H1 (cell line): ENCODE data around the gene GALNT17. TPM values are rescaled to one million over a fixed set of nuclear protein-coding genes. Genes with fewer than 3 reads are reported as not detected.

Experiments used
- BRCA1 ChIP-seq: IDR thresholded peaks from 2 replicates; pipeline ENCODE4 v1.6.1; 2012; ENCODE audit warnings: low read depth, low read length, improper control_type of control experiment
- CHD1 ChIP-seq: IDR thresholded peaks from 2 replicates; pipeline ENCODE4 v1.6.1; 2012; ENCODE audit warnings: low read depth, low read length, improper control_type of control experiment
- CHD7 ChIP-seq: fragments of 300-600 bp; sonication (generic); IDR thresholded peaks from 2 replicates; pipeline ENCODE4 v1.7.1; 2012; ENCODE audit warnings: low read length, moderate library complexity, mild to moderate bottlenecking, inconsistent platforms; ENCODE audit not compliant: insufficient replicate concordance
- CTCF ChIP-seq, 3 experiments: IDR thresholded peaks; 1 replicate in 2 of 3; 2 replicates in 1 of 3; pipeline versions ENCODE4 v1.5.1 to v1.6.1; 2011; ENCODE audit warnings: low read length in 3 of 3, mild to moderate bottlenecking in 3 of 3, inconsistent platforms in 2 of 3, low read depth in 1 of 3, moderate library complexity in 1 of 3; ENCODE audit not compliant: insufficient read depth in 1 of 3; ENCODE audit errors: control extremely low read depth in 1 of 3
- EGR1 ChIP-seq: IDR thresholded peaks from 2 replicates; pipeline ENCODE4 v1.6.1; 2011; ENCODE audit warnings: low read depth, low read length, borderline replicate concordance
- HDAC6 ChIP-seq: IDR thresholded peaks from one replicate; pipeline ENCODE4 v1.7.1; 2012; ENCODE audit warnings: low read depth, mild to moderate bottlenecking, inconsistent platforms, low read length, moderate library complexity
- YY1 ChIP-seq: IDR thresholded peaks from 2 replicates; pipeline ENCODE4 v1.6.1; 2011; ENCODE audit warnings: low read depth, mild to moderate bottlenecking, low read length
- polyA plus RNA-seq, 7 experiments: library from polyadenylated mRNA; depleted of rRNA in 3 of 7; stranded (reverse) in 5 of 7; unstranded in 2 of 7; fragments of >200 nt in 5 of 7; fragments of 200-250 nt in 2 of 7; gene quantifications; 1 replicate in 5 of 7; 2 replicates in 1 of 7; 4 replicates in 1 of 7; pipeline versions ENCODE4 v1.2.1 to v1.2.3, GENCODE V29; 2011 to 2013; ENCODE audit warnings: missing spikeins in 2 of 7, mixed read lengths in 2 of 7
- total RNA-seq: library from RNA; stranded (reverse); fragmentation: NEBNext Ultra II Directional; extraction: Animal tissue kit (Norgen Biotek cat#: 25700); gene quantifications from 2 replicates; pipeline ENCODE4 v1.2.1, GENCODE V29; 2021
- TF ChIP-seq, protein P1 (sequence below): IDR thresholded peaks from 2 replicates; pipeline ENCODE4 v1.6.1; 2011; ENCODE audit warnings: low read length, improper control_type of control experiment

The GALNT17 gene
- total and polyA plus RNA-seq, 2 of the 8 experiments (the other 6 are each of a cell fraction or from before 2014, with no cell fraction given), result 37.7 to 47.0 TPM

DNA sequence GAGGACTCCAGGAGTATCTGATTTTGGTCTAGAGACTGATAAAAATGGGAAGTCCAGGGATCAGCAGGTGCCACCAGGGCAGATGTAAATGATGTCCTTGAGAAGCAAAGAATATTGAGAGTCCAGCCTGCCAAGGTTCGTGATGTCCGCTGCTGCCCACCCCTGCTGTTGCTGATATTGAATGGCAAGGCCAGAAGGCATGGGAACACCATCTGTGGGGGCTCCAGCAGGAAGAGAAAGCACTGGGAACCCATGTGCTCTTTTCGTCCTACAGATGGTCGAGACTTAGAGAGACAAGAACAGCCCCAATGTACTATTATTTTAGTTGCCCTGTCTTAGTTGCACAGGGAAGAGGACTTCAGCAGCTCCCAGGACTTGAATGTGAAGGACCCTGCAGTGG is 363.9 kb downstream of the GALNT17 start (continued):
- no peak for TF ChIP-seq CHD7
- TF ChIP-seq, protein P1, sequence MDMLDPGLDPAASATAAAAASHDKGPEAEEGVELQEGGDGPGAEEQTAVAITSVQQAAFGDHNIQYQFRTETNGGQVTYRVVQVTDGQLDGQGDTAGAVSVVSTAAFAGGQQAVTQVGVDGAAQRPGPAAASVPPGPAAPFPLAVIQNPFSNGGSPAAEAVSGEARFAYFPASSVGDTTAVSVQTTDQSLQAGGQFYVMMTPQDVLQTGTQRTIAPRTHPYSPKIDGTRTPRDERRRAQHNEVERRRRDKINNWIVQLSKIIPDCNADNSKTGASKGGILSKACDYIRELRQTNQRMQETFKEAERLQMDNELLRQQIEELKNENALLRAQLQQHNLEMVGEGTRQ, result no peak
- TF ChIP-seq YY1, result no peak
- no peak for TF ChIP-seq CTCF (IDR thresholded peaks at IDR 0.05; ENCODE audit: control extremely low read depth in 1 of 3, insufficient read depth in 1 of 3, low read depth in 1 of 3, low read length in 3 of 3)
- no peak for TF ChIP-seq CHD1
- TF ChIP-seq EGR1, result no peak
- no peak for TF ChIP-seq BRCA1
- no peak for TF ChIP-seq HDAC6
